Glutamatergic neuron (in vitro differentiated cells): ENCODE data around the gene KMT2B. TPM values are rescaled to one million over a fixed set of nuclear protein-coding genes. Genes with fewer than 3 reads are reported as not detected.

Source experiments
- DNase-seq: peaks from one replicate; pipeline ENCODE4 v3.0.0; 2022
- H3K27ac Mint-ChIP-seq: one replicate; pipeline ENCODE4 v1.8.0; 2020; ENCODE audit warnings: mild to moderate bottlenecking, mixed read lengths, inconsistent platforms; ENCODE audit not compliant: unreplicated experiment
- H3K27me3 Mint-ChIP-seq: one replicate; pipeline ENCODE4 v1.8.0; 2020; ENCODE audit warnings: mild to moderate bottlenecking, moderate library complexity, mixed read lengths, inconsistent platforms; ENCODE audit not compliant: unreplicated experiment
- H3K36me3 Mint-ChIP-seq: one replicate; pipeline ENCODE4 v1.8.0; 2020; ENCODE audit warnings: mild to moderate bottlenecking, mixed read lengths, inconsistent platforms; ENCODE audit not compliant: unreplicated experiment
- H3K4me1 Mint-ChIP-seq: one replicate; pipeline ENCODE4 v1.8.0; 2020; ENCODE audit warnings: mild to moderate bottlenecking, low read depth, mixed read lengths, inconsistent platforms; ENCODE audit not compliant: unreplicated experiment
- H3K4me3 Mint-ChIP-seq: one replicate; pipeline ENCODE4 v1.8.0; 2020; ENCODE audit warnings: mild to moderate bottlenecking, mixed read lengths, inconsistent platforms; ENCODE audit not compliant: unreplicated experiment
- H3K9me3 Mint-ChIP-seq: one replicate; pipeline ENCODE4 v1.8.0; 2020; ENCODE audit warnings: mild to moderate bottlenecking, moderate library complexity, mixed read lengths, inconsistent platforms; ENCODE audit not compliant: unreplicated experiment
- total RNA-seq: library from RNA; stranded (reverse); fragmentation: NEBNext Ultra II Directional; extraction: Animal tissue kit (Norgen Biotek cat#: 25700); gene quantifications from one replicate; pipeline ENCODE4 v1.2.1, GENCODE V29; 2021; ENCODE audit not compliant: unreplicated experiment
- TF ChIP-seq, protein P1 (sequence below): fragments of 200-600 bp; sonication (generic); IDR thresholded peaks from one replicate; pipeline ENCODE4 v1.5.0; 2021; ENCODE audit not compliant: partially characterized antibody, unreplicated experiment

Gene KMT2B
- total RNA-seq, 1 donor from 2014 or later, result 60.8 TPM

DNA sequence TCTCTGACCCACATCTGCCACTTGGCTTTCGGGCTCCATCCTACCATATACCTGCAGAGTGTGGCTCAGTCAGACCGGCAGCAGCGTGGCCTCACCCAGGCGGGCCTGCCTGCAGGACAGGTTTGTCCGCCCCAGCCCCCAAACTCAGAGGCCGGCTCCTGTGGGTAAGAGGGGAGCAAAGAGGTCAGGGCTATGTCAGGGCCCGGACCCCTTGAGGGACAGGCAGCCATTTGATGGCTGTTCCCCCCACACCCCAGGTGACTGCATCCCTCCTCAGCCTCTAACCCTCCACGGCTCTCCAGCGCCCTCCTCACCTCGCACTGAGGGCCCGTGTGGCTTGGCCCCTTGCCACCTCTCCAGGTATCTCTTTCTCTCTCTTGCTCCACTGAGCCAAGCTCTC, 25.8 kb upstream of the KMT2B start:
- Mint-ChIP-seq H3K4me1 (no peaks in the 10 kb centered on the region), H3K9me3 (no peaks in the 10 kb centered on the region), H3K4me3 (peak overlapping the region; percentile 38), H3K36me3 (no peaks in the 10 kb centered on the region), H3K27ac (no peak overlapping the region), H3K27me3 (no peaks in the 10 kb centered on the region)
- TF ChIP-seq, protein P1, sequence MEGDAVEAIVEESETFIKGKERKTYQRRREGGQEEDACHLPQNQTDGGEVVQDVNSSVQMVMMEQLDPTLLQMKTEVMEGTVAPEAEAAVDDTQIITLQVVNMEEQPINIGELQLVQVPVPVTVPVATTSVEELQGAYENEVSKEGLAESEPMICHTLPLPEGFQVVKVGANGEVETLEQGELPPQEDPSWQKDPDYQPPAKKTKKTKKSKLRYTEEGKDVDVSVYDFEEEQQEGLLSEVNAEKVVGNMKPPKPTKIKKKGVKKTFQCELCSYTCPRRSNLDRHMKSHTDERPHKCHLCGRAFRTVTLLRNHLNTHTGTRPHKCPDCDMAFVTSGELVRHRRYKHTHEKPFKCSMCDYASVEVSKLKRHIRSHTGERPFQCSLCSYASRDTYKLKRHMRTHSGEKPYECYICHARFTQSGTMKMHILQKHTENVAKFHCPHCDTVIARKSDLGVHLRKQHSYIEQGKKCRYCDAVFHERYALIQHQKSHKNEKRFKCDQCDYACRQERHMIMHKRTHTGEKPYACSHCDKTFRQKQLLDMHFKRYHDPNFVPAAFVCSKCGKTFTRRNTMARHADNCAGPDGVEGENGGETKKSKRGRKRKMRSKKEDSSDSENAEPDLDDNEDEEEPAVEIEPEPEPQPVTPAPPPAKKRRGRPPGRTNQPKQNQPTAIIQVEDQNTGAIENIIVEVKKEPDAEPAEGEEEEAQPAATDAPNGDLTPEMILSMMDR, result no peak
- no peak for DNase-seq

DNA sequence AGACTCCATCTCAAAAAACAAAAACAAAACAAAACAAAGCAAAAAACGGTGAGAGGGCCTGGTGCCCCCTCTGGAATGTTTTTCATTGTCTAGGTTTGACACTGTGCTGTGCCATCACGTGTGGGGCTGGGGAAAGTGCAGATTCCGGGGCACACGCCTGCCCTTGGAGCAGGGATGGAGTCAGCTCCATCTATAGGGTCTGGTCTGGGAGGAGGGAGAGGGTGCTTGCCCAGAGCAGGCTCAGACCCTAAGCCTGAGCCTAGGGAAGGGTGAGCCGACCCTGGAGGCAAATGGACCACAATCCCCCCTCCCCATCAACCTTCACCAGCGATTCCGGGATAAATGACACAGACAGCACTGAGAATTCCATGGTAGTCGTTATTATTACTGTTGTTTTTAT, 24.4 kb upstream of the KMT2B start:
- Mint-ChIP-seq H3K4me3 (no peak overlapping the region), H3K27ac (no peak overlapping the region), H3K27me3 (no peaks in the 10 kb centered on the region), H3K4me1 (no peaks in the 10 kb centered on the region), H3K36me3 (no peaks in the 10 kb centered on the region), H3K9me3 (no peaks in the 10 kb centered on the region)
- DNase-seq, result no peak
- TF ChIP-seq, protein P1, result no peak

DNA sequence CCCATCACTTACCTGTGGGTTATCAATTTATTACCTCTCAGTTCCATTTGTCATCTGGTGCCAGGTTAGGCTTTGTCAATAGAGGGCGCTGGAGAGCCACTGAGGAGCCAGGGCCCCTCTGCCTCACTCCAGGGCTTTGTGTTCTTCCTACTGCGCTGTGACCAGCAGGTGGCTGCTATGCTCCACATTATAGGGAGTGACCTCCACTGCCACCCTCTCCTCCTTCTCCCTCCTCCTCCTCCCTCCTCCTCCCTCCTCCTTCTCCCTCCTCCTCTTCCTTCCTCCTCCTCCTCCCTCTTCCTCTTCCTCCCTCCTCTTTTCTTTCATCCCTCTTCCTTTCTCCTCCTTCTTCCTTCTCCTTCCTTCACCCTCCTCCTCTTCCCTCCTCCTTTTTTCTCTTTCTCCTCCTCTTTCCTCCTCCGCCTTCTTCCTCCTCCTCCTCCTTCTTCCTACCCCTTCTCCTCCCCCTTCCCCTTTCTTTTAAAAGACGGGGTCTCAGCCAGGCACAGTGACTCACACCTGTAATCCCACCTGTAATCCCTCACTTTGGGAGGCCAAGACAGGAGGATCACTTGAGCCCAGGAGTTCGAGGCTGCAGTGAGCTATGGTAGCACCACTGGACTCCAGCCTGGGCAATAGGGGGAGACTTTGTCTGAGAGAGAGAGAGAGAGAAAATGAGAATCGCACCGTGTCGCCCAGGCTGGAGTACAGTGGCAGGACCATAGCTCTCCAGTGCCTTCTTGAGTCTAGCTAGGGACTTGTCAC, 23.8 kb upstream of the KMT2B start:
- Mint-ChIP-seq H3K27ac (no peak overlapping the region), H3K4me1 (no peaks in the 10 kb centered on the region), H3K36me3 (no peaks in the 10 kb centered on the region), H3K9me3 (no peaks in the 10 kb centered on the region), H3K4me3 (no peak overlapping the region), H3K27me3 (no peaks in the 10 kb centered on the region)
- TF ChIP-seq, protein P1, result peak; percentile 84
- peak; percentile 88 for DNase-seq

DNA sequence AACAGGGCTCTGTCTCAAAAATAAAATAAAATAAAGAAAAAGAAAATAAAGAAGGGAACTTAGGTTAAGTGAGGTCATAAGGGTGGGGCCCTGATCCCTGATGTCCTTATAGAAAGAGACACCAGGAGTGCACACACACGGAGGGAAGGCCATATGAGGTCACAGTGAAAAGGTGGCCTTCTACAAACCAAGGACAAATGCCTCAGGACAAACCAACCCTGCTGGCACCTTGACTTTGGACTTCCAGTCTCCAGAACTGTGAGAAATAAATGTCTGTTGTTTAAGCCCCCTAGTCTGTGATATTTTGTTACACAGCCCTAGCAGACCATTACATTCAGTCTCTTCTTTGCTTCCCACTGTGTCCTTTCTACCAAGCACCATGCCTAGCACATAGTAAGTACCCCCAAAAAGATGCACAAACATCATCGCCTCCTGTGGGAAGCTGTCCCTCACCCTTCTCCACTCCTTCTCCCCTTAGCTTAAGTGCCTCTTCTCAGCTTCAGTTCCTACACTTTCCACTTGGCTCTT, 21.8 kb upstream of the KMT2B start:
- H3K36me3 Mint-ChIP-seq, result no peaks in the 10 kb centered on the region
- DNase-seq, result no peak
- no peaks in the 10 kb centered on the region for H3K4me1 Mint-ChIP-seq
- no peak overlapping the region for H3K27ac Mint-ChIP-seq
- TF ChIP-seq, protein P1, result no peak
- H3K27me3 Mint-ChIP-seq, result no peaks in the 10 kb centered on the region
- no peak overlapping the region for H3K4me3 Mint-ChIP-seq
- H3K9me3 Mint-ChIP-seq, result no peaks in the 10 kb centered on the region

DNA sequence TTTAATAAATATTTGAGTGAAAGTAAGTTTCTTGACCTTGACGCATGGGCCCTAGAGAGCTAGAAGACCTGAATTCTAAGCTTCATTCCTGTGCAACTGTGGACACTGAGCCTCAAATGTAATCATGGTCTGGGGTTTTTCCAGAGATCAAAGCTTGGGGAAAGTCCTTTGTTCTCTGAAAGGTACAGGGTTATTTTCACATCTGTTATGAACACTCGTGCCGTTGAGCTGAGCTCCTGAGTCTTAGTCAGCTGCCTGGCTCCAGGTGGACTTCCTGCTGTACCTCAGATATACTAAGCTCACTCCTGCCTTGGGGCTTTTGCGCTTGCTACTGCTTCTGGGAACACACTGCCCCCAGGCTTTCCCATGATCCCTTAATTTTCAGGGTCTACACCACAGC, 21.0 kb upstream of the KMT2B start:
- Mint-ChIP-seq H3K9me3 (no peaks in the 10 kb centered on the region), H3K4me1 (no peaks in the 10 kb centered on the region), H3K36me3 (no peaks in the 10 kb centered on the region), H3K27me3 (no peaks in the 10 kb centered on the region), H3K4me3 (no peak overlapping the region), H3K27ac (no peak overlapping the region)
- TF ChIP-seq, protein P1, result no peak
- DNase-seq, result no peak
